H1 (cell line): ENCODE measurements around the gene DOP1A. TPM values are rescaled to one million over a fixed set of nuclear protein-coding genes. Genes with fewer than 3 reads are reported as not detected.
A peak's percentile ranks its signal among the peaks of the same experiment; 100 is the strongest.

ENCODE experiments used
- CTCF ChIA-PET: fragments of 300-600 bp; sonication (Branson Sonifier 250); formaldehyde crosslinking; loops from one replicate; lab custom pipeline; 2021; ENCODE audit not compliant: partially characterized antibody; lab: Charles Lee
- POLR2A ChIA-PET: fragments of 300-600 bp; sonication (Branson Sonifier 250); formaldehyde crosslinking; loops from one replicate; lab custom pipeline; 2021; ENCODE audit warnings: inconsistent platforms; ENCODE audit not compliant: partially characterized antibody; lab: Charles Lee
- DNase-seq, 2 experiments: peaks; one replicate each; pipeline versions ENCODE4 v3.0.0 to v3.0.0-alpha.2; 2010 to 2022; ENCODE audit warnings: low spot score in 2 of 2, low read depth in 1 of 2, mixed read lengths in 1 of 2
- FAIRE-seq: peaks from 2 replicates; lab custom pipeline; 2011; peaks lifted over from hg19 to GRCh38; lab: Jason Lieb, UNC
- H2AFZ ChIP-seq: 2 replicates; pipeline ENCODE4 v1.8.1; 2012; ENCODE audit warnings: low read length, inconsistent platforms
- H2AK5ac ChIP-seq: 2 replicates; pipeline ENCODE4 v1.6.1; 2013; ENCODE audit warnings: low read depth, low read length
- H2BK120ac ChIP-seq: replicated peaks from 2 replicates; pipeline ENCODE3; 2013; ENCODE audit warnings: low read depth, low read length, inconsistent platforms
- H2BK12ac ChIP-seq: 2 replicates; pipeline ENCODE4 v1.6.1; 2013; ENCODE audit warnings: low read depth, low read length
- H2BK15ac ChIP-seq: 2 replicates; pipeline ENCODE4 v1.6.1; 2013; ENCODE audit warnings: low read length
- H2BK20ac ChIP-seq: 2 replicates; pipeline ENCODE4 v1.6.1; 2013; ENCODE audit warnings: low read length
- H2BK5ac ChIP-seq: 2 replicates; pipeline ENCODE4 v1.6.1; 2013; ENCODE audit warnings: low read depth, low read length
- H3K14ac ChIP-seq: 2 replicates; pipeline ENCODE4 v1.6.1; 2013; ENCODE audit warnings: inconsistent platforms; ENCODE audit not compliant: insufficient read length
- H3K18ac ChIP-seq: 2 replicates; pipeline ENCODE4 v1.6.1; 2013; ENCODE audit warnings: low read length; ENCODE audit errors: extremely low read depth
- H3K23ac ChIP-seq: 2 replicates; pipeline ENCODE4 v1.6.1; 2013; ENCODE audit warnings: inconsistent platforms; ENCODE audit not compliant: insufficient read length
- H3K23me2 ChIP-seq: 2 replicates; pipeline ENCODE4 v1.6.1; 2013; ENCODE audit warnings: low read depth, low read length
- H3K27ac ChIP-seq: 2 replicates; pipeline ENCODE4 v1.6.1; 2011; ENCODE audit warnings: low read depth, low read length, inconsistent platforms
- H3K27me3 ChIP-seq, 4 experiments: replicated peaks in 1 of 4; 1 replicate in 1 of 4; 2 replicates in 3 of 4; pipeline versions ENCODE4 v1.6.1 to v1.8.1; 2011 to 2013; ENCODE audit warnings: low read length in 3 of 4, mild to moderate bottlenecking in 3 of 4, inconsistent platforms in 2 of 4, mixed read lengths in 2 of 4, moderate library complexity in 1 of 4; ENCODE audit not compliant: control insufficient read depth in 3 of 4, insufficient read depth in 3 of 4; ENCODE audit errors: extremely low read depth in 1 of 4
- H3K36me3 ChIP-seq, 4 experiments: 2 replicates each; pipeline versions ENCODE4 v1.6.1 to v1.8.1; 2011 to 2013; ENCODE audit warnings: mild to moderate bottlenecking in 4 of 4, low read length in 3 of 4, moderate library complexity in 2 of 4, control low read depth in 1 of 4, inconsistent platforms in 1 of 4; ENCODE audit not compliant: insufficient read depth in 4 of 4, control insufficient read depth in 2 of 4
- H3K4ac ChIP-seq: replicated peaks from 2 replicates; pipeline ENCODE3; 2013; ENCODE audit warnings: low read length, low read depth, mixed read lengths, inconsistent platforms; ENCODE audit not compliant: insufficient read length
- H3K4me1 ChIP-seq, 4 experiments: replicated peaks in 1 of 4; 1 replicate in 1 of 4; 2 replicates in 3 of 4; pipeline versions ENCODE4 v1.6.1 to v1.8.1; 2011 to 2013; ENCODE audit warnings: low read length in 3 of 4, inconsistent platforms in 2 of 4, mixed read lengths in 1 of 4; ENCODE audit not compliant: insufficient read depth in 4 of 4, control insufficient read depth in 3 of 4
- H3K4me2 ChIP-seq, 2 experiments: 2 replicates each; pipeline versions ENCODE4 v1.6.1 to v1.8.1; 2011 to 2013; ENCODE audit warnings: low read depth in 2 of 2, low read length in 2 of 2, control low read depth in 1 of 2, inconsistent platforms in 1 of 2, mild to moderate bottlenecking in 1 of 2; ENCODE audit not compliant: insufficient read depth in 1 of 2
- H3K4me3 ChIP-seq, 4 experiments: fragments of 200-600, 300-600 bp in 1 of 4; sonication (generic), shearing (Covaris generic), sonication (Bioruptor Twin) in 1 of 4; 2 replicates each; pipeline versions ENCODE4 v1.5.1 to v1.8.1; 2011 to 2016; ENCODE audit warnings: low read length in 4 of 4, low read depth in 3 of 4, control low read depth in 2 of 4, inconsistent platforms in 2 of 4, mild to moderate bottlenecking in 2 of 4, mixed read lengths in 1 of 4, moderate library complexity in 1 of 4; ENCODE audit not compliant: insufficient read depth in 2 of 4; ENCODE audit errors: extremely low read depth in 1 of 4
- H3K56ac ChIP-seq: replicated peaks from 2 replicates; pipeline ENCODE3; 2013; ENCODE audit warnings: low read depth, mild to moderate bottlenecking, mixed read lengths, low read length, inconsistent platforms; ENCODE audit not compliant: insufficient read length
- H3K79me1 ChIP-seq: 2 replicates; pipeline ENCODE4 v1.6.1; 2013; ENCODE audit warnings: low read depth, low read length, control low read depth
- H3K79me2 ChIP-seq, 2 experiments: 2 replicates each; pipeline versions ENCODE4 v1.6.1 to v1.8.1; 2012 to 2013; ENCODE audit warnings: low read length in 2 of 2, mild to moderate bottlenecking in 2 of 2, inconsistent platforms in 1 of 2; ENCODE audit not compliant: insufficient read depth in 2 of 2, control insufficient read depth in 1 of 2
- H3K9ac ChIP-seq, 4 experiments: replicated peaks in 1 of 4; 1 replicate in 1 of 4; 2 replicates in 3 of 4; pipeline versions ENCODE4 v1.6.1 to v1.8.1; 2011 to 2013; ENCODE audit warnings: low read depth in 3 of 4, low read length in 3 of 4, control low read depth in 2 of 4, mild to moderate bottlenecking in 2 of 4, moderate library complexity in 2 of 4, inconsistent platforms in 1 of 4; ENCODE audit errors: extremely low read depth in 1 of 4
- H3K9me3 ChIP-seq, 2 experiments: 2 replicates each; pipeline versions ENCODE4 v1.6.1 to v1.8.1; 2012 to 2013; ENCODE audit warnings: mild to moderate bottlenecking in 2 of 2, moderate library complexity in 2 of 2, control low read depth in 1 of 2, inconsistent platforms in 1 of 2, low read depth in 1 of 2, low read length in 1 of 2, mixed read lengths in 1 of 2; ENCODE audit not compliant: insufficient read depth in 2 of 2
- H4K20me1 ChIP-seq, 2 experiments: replicated peaks in 1 of 2; 2 replicates each; pipeline versions ENCODE3 to v1.8.1; 2011 to 2013; ENCODE audit warnings: inconsistent platforms in 2 of 2, low read length in 2 of 2, mild to moderate bottlenecking in 1 of 2; ENCODE audit not compliant: insufficient read depth in 2 of 2, control insufficient read depth in 1 of 2
- H4K5ac ChIP-seq: 2 replicates; pipeline ENCODE4 v1.6.1; 2013; ENCODE audit warnings: low read length, low read depth, mixed read lengths, inconsistent platforms; ENCODE audit not compliant: insufficient read length
- H4K8ac ChIP-seq: 2 replicates; pipeline ENCODE4 v1.8.0; 2013; ENCODE audit warnings: mild to moderate bottlenecking, moderate library complexity, low read length, inconsistent platforms; ENCODE audit not compliant: insufficient read depth; ENCODE audit errors: extremely low read depth
- H4K91ac ChIP-seq: replicated peaks from 2 replicates; pipeline ENCODE3; 2013; ENCODE audit warnings: low read length, mixed read lengths, inconsistent platforms; ENCODE audit not compliant: insufficient read length
- ATF2 ChIP-seq: IDR thresholded peaks from 2 replicates; pipeline ENCODE4 v1.6.1; 2012; ENCODE audit warnings: low read length, inconsistent platforms
- BACH1 ChIP-seq: IDR thresholded peaks from 2 replicates; pipeline ENCODE4 v1.6.1; 2012; ENCODE audit warnings: low read length, improper control_type of control experiment
- BRCA1 ChIP-seq: IDR thresholded peaks from 2 replicates; pipeline ENCODE4 v1.6.1; 2012; ENCODE audit warnings: low read depth, low read length, improper control_type of control experiment
- CEBPB ChIP-seq: IDR thresholded peaks from 2 replicates; pipeline ENCODE4 v1.6.1; 2012; ENCODE audit warnings: low read depth, low read length
- HDAC6 ChIP-seq: IDR thresholded peaks from one replicate; pipeline ENCODE4 v1.7.1; 2012; ENCODE audit warnings: low read depth, mild to moderate bottlenecking, inconsistent platforms, low read length, moderate library complexity
- MAFK ChIP-seq: IDR thresholded peaks from 2 replicates; pipeline ENCODE4 v1.6.1; 2012; ENCODE audit warnings: low read depth, mild to moderate bottlenecking, improper control_type of control experiment, low read length
- NANOG ChIP-seq: IDR thresholded peaks from 2 replicates; pipeline ENCODE4 v1.6.1; 2011; ENCODE audit warnings: low read length, low read depth, mild to moderate bottlenecking, inconsistent platforms; ENCODE audit not compliant: insufficient read depth, poor library complexity, severe bottlenecking
- NRF1 ChIP-seq: IDR thresholded peaks from 2 replicates; pipeline ENCODE4 v1.6.1; 2011; ENCODE audit warnings: mild to moderate bottlenecking, low read depth, low read length, improper control_type of control experiment
- POLR2A ChIP-seq, 2 experiments: IDR thresholded peaks; 1 replicate in 1 of 2; 2 replicates in 1 of 2; pipeline ENCODE4 v1.6.1; 2011; ENCODE audit warnings: low read depth in 2 of 2, low read length in 2 of 2, mild to moderate bottlenecking in 2 of 2; ENCODE audit errors: control extremely low read depth in 1 of 2
- TCF12 ChIP-seq: IDR thresholded peaks from 2 replicates; pipeline ENCODE4 v1.6.1; 2011; ENCODE audit warnings: low read depth, mild to moderate bottlenecking, low read length
- WGBS, 2 experiments: shearing (Covaris generic) in 1 of 2; methylation state at CpG; one replicate each; pipeline versions ENCODE4 v1.1.6 to v1.1.7; 2013 to 2015; ENCODE audit warnings: low lambda C conversion rate in 2 of 2, mixed read lengths in 2 of 2, inconsistent platforms in 1 of 2, low coverage in 1 of 2, missing lambda C conversion rate in 1 of 2; ENCODE audit not compliant: insufficient replicate concordance in 2 of 2, insufficient coverage in 1 of 2, insufficient read length in 1 of 2; ENCODE audit errors: extremely low coverage in 1 of 2, missing lambda C conversion rate in 1 of 2; 5-methylcytosine and 5-hydroxymethylcytosine counted together
- polyA plus RNA-seq, 7 experiments: library from polyadenylated mRNA; depleted of rRNA in 3 of 7; stranded (reverse) in 5 of 7; unstranded in 2 of 7; fragments of >200 nt in 5 of 7; fragments of 200-250 nt in 2 of 7; gene quantifications; 1 replicate in 5 of 7; 2 replicates in 1 of 7; 4 replicates in 1 of 7; pipeline versions ENCODE4 v1.2.1 to v1.2.3, GENCODE V29; 2011 to 2013; ENCODE audit warnings: missing spikeins in 2 of 7, mixed read lengths in 2 of 7
- total RNA-seq: library from RNA; stranded (reverse); fragmentation: NEBNext Ultra II Directional; extraction: Animal tissue kit (Norgen Biotek cat#: 25700); gene quantifications from 2 replicates; pipeline ENCODE4 v1.2.1, GENCODE V29; 2021

The DOP1A gene
- total and polyA plus RNA-seq, 2 of the 8 experiments (the other 6 are each of a cell fraction or from before 2014, with no cell fraction given), result 7.5 to 14.7 TPM

DNA sequence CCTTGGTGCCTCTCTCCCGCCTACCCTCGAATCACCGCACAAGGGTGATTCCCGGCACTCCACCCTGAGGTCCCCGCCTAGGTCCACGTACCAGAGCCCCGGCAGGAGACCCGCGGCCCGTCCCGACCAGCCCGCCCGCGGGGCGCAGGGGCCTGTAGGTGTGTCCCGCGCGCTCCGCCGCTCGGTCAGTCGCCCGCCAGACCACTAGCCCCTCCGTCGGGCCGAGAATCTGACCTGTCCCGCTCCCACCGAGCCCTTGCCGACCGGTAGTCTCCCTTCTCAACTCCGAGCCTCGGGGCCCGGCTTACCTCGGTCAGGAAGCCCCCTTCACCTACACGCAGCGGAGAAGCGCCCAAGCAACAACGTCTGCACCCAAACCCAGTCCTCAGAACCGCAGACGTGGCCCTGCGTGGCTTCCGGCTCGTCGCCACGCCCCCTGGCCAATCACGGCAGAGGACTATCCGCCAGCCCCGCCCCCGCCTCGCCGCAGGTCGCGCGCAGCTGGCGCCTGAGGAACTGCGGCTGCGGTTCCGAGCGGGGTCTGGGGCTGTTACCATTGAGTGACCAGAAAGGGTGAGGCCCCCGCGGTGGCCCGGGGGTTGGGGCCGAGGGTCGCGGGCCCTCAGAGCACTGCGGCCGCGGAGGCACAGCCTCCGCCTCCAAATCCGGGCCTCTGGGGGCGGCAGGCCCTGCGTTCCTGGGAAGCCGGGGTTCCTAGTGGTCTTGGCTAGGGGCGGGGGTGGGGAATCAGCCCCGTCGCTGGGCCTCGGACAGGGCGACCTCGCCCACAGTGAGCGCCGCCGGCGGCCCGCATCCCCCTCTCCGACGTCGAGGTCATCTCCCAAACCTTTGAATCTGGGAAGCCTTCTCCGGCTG, 125.6 kb downstream of the DOP1A start, which contains the start of the genes PGM3 and RWDD2A:
Gene PGM3, minus strand, starts transcription at position 395 of the 876 bp plus-strand sequence. CDS start 2,253 bp downstream, outside the sequence.
Gene RWDD2A, plus strand, starts transcription at position 487 of the 876 bp plus-strand sequence. CDS start 1,095 bp downstream, outside the sequence.
- Histone ChIP-seq H4K20me1 (peaks cover 6 to 8% of the 10 kb centered on the region in 2 experiments), H3K4me1 (no peaks in the 10 kb centered on the region), H2BK15ac (no peak within 1 kb of the TSS), H2BK120ac (no peak within 1 kb of the TSS), H3K27me3 (no peaks in the 10 kb centered on the region), H4K5ac (peak within 1 kb of the TSS; percentile 86), H4K91ac (no peak within 1 kb of the TSS), H2BK20ac (no peak within 1 kb of the TSS), H3K23me2 (peaks cover 4% of the 10 kb centered on the region), H3K79me2 (peaks cover 0 to 26% of the 10 kb centered on the region in 2 experiments; a peak in 2 of 4 replicates), H2BK12ac (no peak within 1 kb of the TSS), H4K8ac (peak within 1 kb of the TSS; percentile 95), H3K9ac (peak within 1 kb of the TSS; percentile 76 to 90 (median 84)), H3K4me2 (peak within 1 kb of the TSS; percentile 76 to 89), H2AFZ (0 out of 2 replicates have a peak within 1 kb of the TSS, but pooled peaks have one; percentile 24), H3K79me1 (peaks cover 4% of the 10 kb centered on the region; the same call in 1 of the 2 replicates), H3K18ac (peak within 1 kb of the TSS; percentile 63), H3K23ac (no peak within 1 kb of the TSS), H3K4me3 (peak within 1 kb of the TSS; percentile 79 to 98 (median 84)), H2BK5ac (0 out of 2 replicates have a peak within 1 kb of the TSS, but pooled peaks have one; percentile 82), H3K36me3 (peaks cover 2 to 32% (median 10%) of the 10 kb centered on the region in 4 experiments; a peak in 5 of 8 replicates), H2AK5ac (no peak within 1 kb of the TSS), H3K56ac (peak within 1 kb of the TSS; percentile 62), H3K27ac (peak within 1 kb of the TSS; percentile 72; the same call in 1 of the 2 replicates), H3K9me3 (no peaks in the 10 kb centered on the region), H3K4ac (no peak within 1 kb of the TSS), H3K14ac (no peak within 1 kb of the TSS)
- ChIA-PET POLR2A (interaction anchor here (0.6 to 1.5 kb wide), 6 partner anchors 20 to 320 kb away, joined by 3 to 5 read pairs (median 3); partner anchors contain the start of gene UBE3D), CTCF (interaction anchor here (0.9 to 8.9 kb wide), 4 partner anchors 18 to 106 kb away, joined by 3 to 42 read pairs (median 4); no protein-coding TSS in a partner anchor)
- no peak for FAIRE-seq
- peak; percentile 54 to 92 for DNase-seq
- 0% methylated on average over 45 of the region's 88 CpGs; no CpG with 5 or more reads in 1 of the 2 experiments for WGBS, 2 experiments
- TF ChIP-seq CEBPB (no peak), MAFK (no peak), HDAC6 (no peak), ATF2 (no peak), NANOG (no peak), POLR2A (IDR thresholded peaks at IDR 0.05; ENCODE audit: control extremely low read depth in 1 of 2, low read depth in 2 of 2, low read length in 2 of 2) (peak; percentile 36 to 65; a peak in 2 of 3 replicates), NRF1 (no peak), BRCA1 (no peak), TCF12 (no peak), BACH1 (no peak)
